Body of pancreas (tissue), 4 donors: ENCODE data around the gene COG8.
"Not testable (repeated sequence)": the region's sequence is repeated elsewhere in the genome, so short reads cannot be mapped to it uniquely, and the experiment has no call there.

Source experiments
- POLR2A ChIP-seq, 3 donors: fragments of 450-650 bp; IDR thresholded peaks; one replicate each; pipeline ENCODE4 v1.6.1; 2016; ENCODE audit warnings: antibody characterized with exemption in 3 of 3, mild to moderate bottlenecking in 2 of 3
- TF ChIP-seq, protein P1 (sequence below), 7 experiments: fragments of 450-650 bp in 4 of 7; fragments of 200-600 bp in 3 of 7; sonication (generic) in 3 of 7; IDR thresholded peaks; one replicate each; pipeline ENCODE4 v1.5.1; 2016 to 2019; ENCODE audit warnings: antibody characterized with exemption in 7 of 7

DNA sequence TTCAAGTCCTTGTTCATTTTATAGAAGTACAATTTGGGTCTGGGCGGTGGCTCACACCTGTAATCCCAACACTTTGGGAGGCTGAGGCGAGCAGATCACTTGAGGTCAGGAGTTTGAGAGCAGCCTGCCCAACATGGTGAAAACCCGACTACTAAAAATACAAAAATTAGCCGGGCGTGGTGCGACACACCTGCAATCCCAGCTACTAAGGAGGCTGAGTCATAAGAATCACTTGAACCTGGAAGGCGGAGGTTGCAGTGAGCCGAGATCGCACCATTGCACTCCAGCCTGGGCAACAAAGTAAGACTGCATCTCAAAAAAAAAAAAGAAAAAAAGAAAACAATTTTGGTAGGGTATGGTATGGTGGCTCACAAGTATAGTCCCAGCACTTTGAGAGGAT, 20.7 kb upstream of the COG8 start:
- TF ChIP-seq, protein P1, sequence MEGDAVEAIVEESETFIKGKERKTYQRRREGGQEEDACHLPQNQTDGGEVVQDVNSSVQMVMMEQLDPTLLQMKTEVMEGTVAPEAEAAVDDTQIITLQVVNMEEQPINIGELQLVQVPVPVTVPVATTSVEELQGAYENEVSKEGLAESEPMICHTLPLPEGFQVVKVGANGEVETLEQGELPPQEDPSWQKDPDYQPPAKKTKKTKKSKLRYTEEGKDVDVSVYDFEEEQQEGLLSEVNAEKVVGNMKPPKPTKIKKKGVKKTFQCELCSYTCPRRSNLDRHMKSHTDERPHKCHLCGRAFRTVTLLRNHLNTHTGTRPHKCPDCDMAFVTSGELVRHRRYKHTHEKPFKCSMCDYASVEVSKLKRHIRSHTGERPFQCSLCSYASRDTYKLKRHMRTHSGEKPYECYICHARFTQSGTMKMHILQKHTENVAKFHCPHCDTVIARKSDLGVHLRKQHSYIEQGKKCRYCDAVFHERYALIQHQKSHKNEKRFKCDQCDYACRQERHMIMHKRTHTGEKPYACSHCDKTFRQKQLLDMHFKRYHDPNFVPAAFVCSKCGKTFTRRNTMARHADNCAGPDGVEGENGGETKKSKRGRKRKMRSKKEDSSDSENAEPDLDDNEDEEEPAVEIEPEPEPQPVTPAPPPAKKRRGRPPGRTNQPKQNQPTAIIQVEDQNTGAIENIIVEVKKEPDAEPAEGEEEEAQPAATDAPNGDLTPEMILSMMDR (IDR thresholded peaks at IDR 0.05): not testable (repeated sequence)
- TF ChIP-seq POLR2A (IDR thresholded peaks at IDR 0.05): not testable (repeated sequence)
